HG03575 (cell line): Measurements from ENCODE around the gene PANX2.
"Not testable (repeated sequence)": the region's sequence is repeated elsewhere in the genome, so short reads cannot be mapped to it uniquely, and the experiment has no call there.

Experiments
- ATAC-seq: cut with Tn5 transposase; IDR thresholded peaks from one replicate; pipeline ENCODE4 v1.9.1; 2021; ENCODE audit not compliant: unreplicated experiment, insufficient number of reproducible peaks, low FRiP score; ENCODE audit errors: extremely low read depth

PANX2 gene

GRCh38 chr22:50170453-50171318 is at the start of gene PANX2:
TSS of gene PANX2 (plus strand) at chr22:50170731. CDS start at chr22:50170731, 0 bp downstream.
- no peak for ATAC-seq

- ATAC-seq = no peak
Measured at GRCh38 chr22:50121202-50121740, 49.3 kb upstream of the PANX2 start.

- no peak for ATAC-seq
Measured at GRCh38 chr22:50123119-50123518, 47.4 kb upstream of the PANX2 start.

- ATAC-seq = no peak
Measured at GRCh38 chr22:50125029-50125428, 45.5 kb upstream of the PANX2 start.

GRCh38 chr22:50129121-50129736 is 41.3 kb upstream of the PANX2 start:
- no peak for ATAC-seq

GRCh38 chr22:50131894-50132293 is 38.6 kb upstream of the PANX2 start:
- ATAC-seq = no peak

GRCh38 chr22:50134481-50134880 is 36.0 kb upstream of the PANX2 start:
- ATAC-seq = no peak

- ATAC-seq = no peak
Measured at GRCh38 chr22:50136581-50137015, 33.9 kb upstream of the PANX2 start.

- ATAC-seq = not testable (repeated sequence)
Measured at GRCh38 chr22:50137277-50137676, 33.3 kb upstream of the PANX2 start.

GRCh38 chr22:50138041-50138440 is 32.5 kb upstream of the PANX2 start:
- ATAC-seq = no peak

- ATAC-seq = no peak
Measured at GRCh38 chr22:50138988-50139387, 31.5 kb upstream of the PANX2 start.

- no peak for ATAC-seq
Measured at GRCh38 chr22:50139843-50140415, 30.6 kb upstream of the PANX2 start.

GRCh38 chr22:50140615-50141014 is 29.9 kb upstream of the PANX2 start:
- ATAC-seq = no peak

GRCh38 chr22:50141462-50141861 is 29.1 kb upstream of the PANX2 start:
- no peak for ATAC-seq

GRCh38 chr22:50141891-50142363 is 28.6 kb upstream of the PANX2 start:
- no peak for ATAC-seq

GRCh38 chr22:50143096-50143495 is 27.4 kb upstream of the PANX2 start:
- no peak for ATAC-seq

GRCh38 chr22:50144005-50144614 is 26.4 kb upstream of the PANX2 start:
- no peak for ATAC-seq

GRCh38 chr22:50145721-50146438 is 24.7 kb upstream of the PANX2 start:
- no peak for ATAC-seq
